ENCODE results near the gene DMPK. TPM values are rescaled to one million over a fixed set of nuclear protein-coding genes. Genes with fewer than 3 reads are reported as not detected.
A peak's percentile ranks its signal among the peaks of the same experiment; 100 is the strongest.
"Not testable (repeated sequence)": the region's sequence is repeated elsewhere in the genome, so short reads cannot be mapped to it uniquely, and the experiment has no call there.

Gene DMPK
- total RNA-seq, 1 experiment from 2014 or later, result 45.7 TPM

- DNase-seq (ENCODE audit: low spot score), result peak; percentile 100
Measured at GRCh38 chr19:45768984-45769782, 13.1 kb downstream of the DMPK start, which contains the start of gene SIX5. SIX5 (minus strand) TSS chr19:45769252; CDS start chr19:45768844, 408 bp downstream.

DNA sequence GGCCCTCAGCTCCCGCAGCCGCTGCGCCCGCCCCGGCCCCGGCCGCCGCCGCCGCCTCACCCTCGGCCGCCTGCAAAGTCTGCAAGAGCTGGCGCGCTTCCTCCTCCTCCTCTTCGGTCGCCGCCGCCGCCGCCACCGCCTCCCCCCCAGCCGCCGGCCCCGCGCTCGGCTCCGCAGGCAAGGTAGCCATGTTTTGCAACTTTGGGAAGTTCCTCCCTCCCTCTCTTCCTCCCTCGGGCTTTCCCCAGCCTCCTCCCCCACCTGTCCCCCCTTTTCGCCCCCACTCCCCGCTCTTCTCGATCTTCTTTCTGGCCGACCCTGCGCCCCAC is 13.7 kb downstream of the DMPK start:
- no peak for DNase-seq (ENCODE audit: low spot score)

GRCh38 chr19:45767881-45768654 is 14.2 kb downstream of the DMPK start:
- peak; percentile 85 for DNase-seq (ENCODE audit: low spot score)

- peak; percentile 66 for DNase-seq (ENCODE audit: low spot score)
Measured at GRCh38 chr19:45767410-45767880, 14.8 kb downstream of the DMPK start.

- no peak for DNase-seq (ENCODE audit: low spot score)
Measured at GRCh38 chr19:45766869-45767346, 15.4 kb downstream of the DMPK start.

DNA sequence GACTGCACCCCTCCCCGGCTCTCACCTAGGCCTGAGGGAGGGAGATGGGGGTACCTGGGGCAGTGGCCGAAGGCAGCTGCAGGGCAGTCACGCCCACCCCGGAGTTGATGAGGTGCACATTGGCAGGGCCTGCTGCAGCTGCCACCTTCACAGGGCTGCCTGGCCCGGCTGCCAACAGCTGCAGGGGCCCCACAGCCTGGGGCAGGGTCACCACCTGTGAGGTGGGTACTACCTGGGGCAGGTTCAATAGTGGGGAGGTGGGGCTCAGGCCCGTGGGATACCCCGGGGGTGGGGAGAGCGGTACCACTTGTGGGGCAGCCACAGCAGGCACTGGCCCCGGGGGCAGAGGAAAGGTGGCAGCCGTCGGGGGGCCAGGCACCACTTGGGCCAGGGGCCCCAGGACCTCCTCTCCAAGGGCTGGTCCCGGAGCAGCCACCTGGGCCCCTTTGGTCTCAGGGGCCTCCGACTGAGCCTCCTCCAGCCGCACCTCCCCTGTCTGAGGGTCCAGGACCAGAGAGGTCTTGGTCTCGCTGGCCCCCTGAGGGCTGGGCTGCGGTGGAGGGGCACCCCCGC is 15.9 kb downstream of the DMPK start:
- DNase-seq (ENCODE audit: low spot score), result no peak

GRCh38 chr19:45765702-45766295 is 16.5 kb downstream of the DMPK start:
- peak; percentile 0 for DNase-seq (ENCODE audit: low spot score)

DNA sequence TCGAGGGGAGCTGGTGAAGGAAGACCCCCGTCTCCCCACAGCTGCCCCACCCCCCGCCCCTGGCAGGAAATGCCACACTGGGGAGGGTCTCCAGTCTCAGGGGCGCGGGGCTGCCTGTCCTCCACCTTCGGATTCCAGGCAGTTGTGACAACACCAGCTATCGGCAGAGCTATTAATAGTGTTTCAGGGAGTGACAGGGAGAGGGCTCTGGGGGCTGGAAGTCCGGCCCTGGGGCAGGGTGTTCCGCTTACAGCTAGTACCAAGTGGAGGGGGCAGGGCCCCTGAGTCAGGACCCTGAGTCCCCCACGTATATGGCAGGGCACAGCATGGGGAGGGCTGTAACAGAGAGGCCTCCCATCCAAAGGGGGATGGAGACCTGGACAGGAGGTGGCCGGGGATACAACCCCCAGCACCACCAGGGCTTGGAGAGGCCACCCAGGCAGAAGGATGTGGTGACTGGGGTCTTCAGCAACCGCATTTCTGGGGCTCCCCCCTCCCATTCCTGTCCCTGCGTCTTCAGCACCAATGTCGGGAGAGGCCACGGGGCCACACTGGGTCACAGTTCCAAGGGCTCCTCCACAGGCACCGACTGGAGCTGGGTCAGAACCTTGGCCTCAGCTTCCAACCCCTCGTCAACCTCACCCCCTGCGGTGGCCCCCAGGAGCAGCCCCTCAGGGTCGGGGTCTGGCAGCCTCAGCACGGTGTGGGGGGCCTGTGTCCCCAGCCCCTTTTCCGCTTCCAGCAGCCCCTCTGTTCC is 17.2 kb downstream of the DMPK start:
- peak; percentile 0 for DNase-seq (ENCODE audit: low spot score)

GRCh38 chr19:45764475-45764874 is 17.8 kb downstream of the DMPK start:
- no peak for DNase-seq (ENCODE audit: low spot score)

- DNase-seq (ENCODE audit: low spot score), result peak; percentile 1
Measured at GRCh38 chr19:45763691-45764294, 18.5 kb downstream of the DMPK start.

DNA sequence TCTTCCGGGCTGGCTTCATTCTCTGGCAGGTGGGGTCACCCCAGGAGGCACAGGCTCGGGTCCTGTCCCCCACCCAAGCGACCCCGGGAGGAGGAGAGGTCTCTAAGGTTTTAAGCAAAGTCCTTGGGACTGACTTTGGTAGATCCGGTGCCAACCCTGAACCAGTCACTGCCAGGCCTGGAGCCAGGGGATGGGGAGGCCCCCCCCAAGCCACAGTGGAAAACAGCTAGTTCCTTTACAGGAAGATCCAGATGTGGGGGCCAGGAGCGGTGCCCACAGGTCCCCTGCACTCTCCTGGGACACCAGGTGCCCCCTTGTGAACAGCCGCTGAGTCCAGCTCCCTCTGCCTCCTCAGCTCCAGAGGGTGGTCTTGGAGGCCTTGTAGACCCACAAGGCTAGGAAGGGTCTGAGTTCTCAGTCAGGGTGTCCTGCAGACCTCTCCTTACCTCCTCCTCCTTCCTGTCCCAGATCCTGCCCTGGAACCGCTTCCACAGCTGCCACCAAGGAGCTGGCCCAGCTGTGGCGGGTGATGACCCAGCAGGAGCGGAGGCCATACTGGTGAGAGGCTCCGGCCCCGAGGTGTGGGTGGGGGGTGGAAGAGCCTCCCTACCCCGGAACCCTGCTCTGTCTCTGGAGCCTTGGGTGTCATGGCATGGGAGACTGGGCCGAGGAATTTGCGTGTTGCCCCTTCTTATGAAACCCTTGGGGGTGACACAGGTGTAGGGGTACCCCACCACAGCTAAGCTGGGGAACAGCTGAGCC is 19.2 kb downstream of the DMPK start:
- DNase-seq (ENCODE audit: low spot score), result peak; percentile 4

- peak; percentile 0 for DNase-seq (ENCODE audit: low spot score)
Measured at GRCh38 chr19:45761714-45762113, 20.6 kb downstream of the DMPK start.

- DNase-seq (ENCODE audit: low spot score), result no peak
Measured at GRCh38 chr19:45758921-45759320, 23.4 kb downstream of the DMPK start.

GRCh38 chr19:45757695-45758094 is 24.6 kb downstream of the DMPK start:
- DNase-seq (ENCODE audit: low spot score), result no peak

DNA sequence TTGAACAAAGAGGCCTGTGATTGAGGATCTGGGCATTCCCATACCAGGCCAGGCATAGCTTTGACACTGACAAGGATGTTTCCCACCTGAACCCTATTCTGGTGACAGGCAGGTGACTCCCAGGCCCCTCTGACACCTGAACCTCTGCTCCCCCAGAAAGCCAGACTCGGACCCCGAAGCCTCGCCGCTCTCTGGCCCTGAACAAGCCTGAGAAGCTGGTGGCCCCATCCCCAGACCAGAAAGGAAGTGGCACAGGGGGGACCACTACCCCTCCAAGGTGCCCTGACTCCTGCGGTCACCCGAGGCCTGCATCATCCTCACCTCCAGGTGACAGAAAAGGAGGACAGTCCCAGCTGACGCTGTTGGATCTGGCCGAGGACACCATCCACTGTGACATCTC is 28.0 kb downstream of the DMPK start:
- no peak for DNase-seq (ENCODE audit: low spot score)

GRCh38 chr19:45753548-45753947 is 28.7 kb downstream of the DMPK start:
- peak; percentile 54 for DNase-seq (ENCODE audit: low spot score)

- DNase-seq (ENCODE audit: low spot score), result no peak
Measured at GRCh38 chr19:45752639-45753038, 29.7 kb downstream of the DMPK start.

- not testable (repeated sequence) for DNase-seq (ENCODE audit: low spot score)
Measured at GRCh38 chr19:45751483-45751882, 30.8 kb downstream of the DMPK start.

GRCh38 chr19:45747513-45747912 is 34.8 kb downstream of the DMPK start:
- DNase-seq (ENCODE audit: low spot score), result no peak

- no peak for DNase-seq (ENCODE audit: low spot score)
Measured at GRCh38 chr19:45746866-45747265, 35.4 kb downstream of the DMPK start.
